ENCODE results near the gene AOC2. TPM values are rescaled to one million over a fixed set of nuclear protein-coding genes. Genes with fewer than 3 reads are reported as not detected.

Gene AOC2
- total and polyA plus RNA-seq, 10 of the 15 experiments (the other 5 are each of a cell fraction or from before 2014, with no cell fraction given) = 0.08 to 1.9 (median 0.62) TPM

GRCh38 chr17:42889809-42890208 lies 45.4 kb downstream of the AOC2 start:
- POLR2A ChIA-PET = no interaction called here
- in situ Hi-C loops (cut with MboI) = no loop called here
- no peak overlapping the region for H3K4me3 ChIP-seq

GRCh38 chr17:42891539-42892152 lies 47.3 kb downstream of the AOC2 start:
- no peak overlapping the region for H3K9ac ChIP-seq (ENCODE audit: control insufficient read depth, insufficient read depth, low read length)
- in situ Hi-C loops (cut with MboI) = no loop called here
- no peaks in the 10 kb centered on the region for H3K79me2 ChIP-seq (ENCODE audit: control insufficient read depth, insufficient read depth, low read length)
- SMC1A ChIA-PET (ENCODE audit: uncharacterized antibody, unreplicated experiment) = no interaction called here
- CTCF ChIA-PET = interaction anchor here (0.6 kb wide), 1 partner anchor 170 kb away, joined by 3 read pairs; no protein-coding TSS in a partner anchor
- WGBS (ENCODE audit: insufficient coverage, insufficient replicate concordance, low lambda C conversion rate, missing lambda C conversion rate) = 37% methylated on average over 10 of the region's 10 CpGs
- no TSS peak for BruUV-seq (replicated peaks)
- H3K4me1 ChIP-seq (ENCODE audit: control insufficient read depth, insufficient read depth, low read length) = no peaks in the 10 kb centered on the region
- H2AFZ ChIP-seq (ENCODE audit: control insufficient read depth, low read depth, low read length) = no peak overlapping the region
- FAIRE-seq (no peak), ATAC-seq (no peak), DNase-seq (ENCODE audit: low read depth, low spot score) (no peak)
- no peak overlapping the region for H3K27ac ChIP-seq (ENCODE audit: control insufficient read depth, insufficient read depth)
- POLR2A ChIA-PET = no interaction called here
- no peaks in the 10 kb centered on the region for H3K27me3 ChIP-seq (replicated peaks in 1 of 2; ENCODE audit: control insufficient read depth in 2 of 2, insufficient read depth in 2 of 2, low read length in 1 of 2)
- no peaks in the 10 kb centered on the region for H4K20me1 ChIP-seq (ENCODE audit: control insufficient read depth, insufficient read depth)
- H3K4me2 ChIP-seq (ENCODE audit: control insufficient read depth, insufficient read depth) = no peak overlapping the region
- H3K36me3 ChIP-seq (ENCODE audit: control insufficient read depth in 2 of 2, insufficient read depth in 2 of 2, low read length in 1 of 2) = no peaks in the 10 kb centered on the region
- no peaks in the 10 kb centered on the region for H3K9me3 ChIP-seq (replicated peaks; ENCODE audit: control insufficient read depth, insufficient read depth, low read length)
- RAD21 ChIA-PET (ENCODE audit: unreplicated experiment) = no interaction called here
- H3K4me3 ChIP-seq = no peak overlapping the region
- intact Hi-C loops (cut with micrococcal nuclease; ENCODE audit: unreplicated experiment) = no loop called here
- TF ChIP-seq ZBTB4 (CRISPR knock-in tag; IDR thresholded peaks at IDR 0.05) (no peak), JUND (IDR thresholded peaks at IDR 0.05; ENCODE audit: low read depth, low read length) (no peak), RAD21 (IDR thresholded peaks at IDR 0.05; ENCODE audit: insufficient read depth, low read depth, low read length) (no peak), MYB (IDR thresholded peaks at IDR 0.05; ENCODE audit: borderline replicate concordance, low read depth, low read length) (no peak), BCL11A (IDR thresholded peaks at IDR 0.05; ENCODE audit: low read depth, low read length) (no peak), SUPT20H (IDR thresholded peaks at IDR 0.05; ENCODE audit: borderline replicate concordance, control insufficient read depth, low read depth, low read length) (no peak), HCFC1 (IDR thresholded peaks at IDR 0.05; ENCODE audit: low read length) (no peak), KLF5 (IDR thresholded peaks at IDR 0.05; ENCODE audit: partially characterized antibody) (no peak), MEF2A (IDR thresholded peaks at IDR 0.05; ENCODE audit: insufficient read depth, low read depth, low read length) (no peak), NFXL1 (IDR thresholded peaks at IDR 0.05; ENCODE audit: borderline replicate concordance) (no peak), BACH1 (IDR thresholded peaks at IDR 0.05; ENCODE audit: borderline replicate concordance) (no peak), POLR2AphosphoS2 (IDR thresholded peaks at IDR 0.05; ENCODE audit: low read depth, low read length) (no peak), CBX5 (IDR thresholded peaks at IDR 0.05; ENCODE audit: low read depth) (no peak)

More at GRCh38 chr17:42889809-42890208, 45.4 kb downstream of the AOC2 start:
- ATAC-seq (no peak), FAIRE-seq (no peak), DNase-seq (ENCODE audit: low read depth, low spot score) (no peak)
- ChIA-PET SMC1A (ENCODE audit: uncharacterized antibody, unreplicated experiment) (no interaction called here), CTCF (no interaction called here), RAD21 (ENCODE audit: unreplicated experiment) (no interaction called here)
- Histone ChIP-seq H3K79me2 (ENCODE audit: control insufficient read depth, insufficient read depth, low read length) (no peaks in the 10 kb centered on the region), H3K27me3 (replicated peaks in 1 of 2; ENCODE audit: control insufficient read depth in 2 of 2, insufficient read depth in 2 of 2, low read length in 1 of 2) (no peaks in the 10 kb centered on the region), H3K4me1 (ENCODE audit: control insufficient read depth, insufficient read depth, low read length) (no peaks in the 10 kb centered on the region), H3K9ac (ENCODE audit: control insufficient read depth, insufficient read depth, low read length) (no peak overlapping the region), H3K9me3 (replicated peaks; ENCODE audit: control insufficient read depth, insufficient read depth, low read length) (no peaks in the 10 kb centered on the region), H4K20me1 (ENCODE audit: control insufficient read depth, insufficient read depth) (no peaks in the 10 kb centered on the region), H3K4me2 (ENCODE audit: control insufficient read depth, insufficient read depth) (no peak overlapping the region), H3K27ac (ENCODE audit: control insufficient read depth, insufficient read depth) (no peak overlapping the region), H3K36me3 (ENCODE audit: control insufficient read depth in 2 of 2, insufficient read depth in 2 of 2, low read length in 1 of 2) (no peaks in the 10 kb centered on the region), H2AFZ (ENCODE audit: control insufficient read depth, low read depth, low read length) (no peak overlapping the region)
- TF ChIP-seq ESRRA (IDR thresholded peaks at IDR 0.05; ENCODE audit: low read length) = no peak
- no peak for TF ChIP-seq TCF3 (IDR thresholded peaks at IDR 0.05; ENCODE audit: borderline replicate concordance, insufficient read depth, low read depth, low read length)
- intact Hi-C loops (cut with micrococcal nuclease; ENCODE audit: unreplicated experiment) = no loop called here
- 51% methylated on average over 7 of the region's 7 CpGs for WGBS (ENCODE audit: insufficient coverage, insufficient replicate concordance, low lambda C conversion rate, missing lambda C conversion rate)
- no TSS peak for BruUV-seq (replicated peaks)

Data from GM12878 (cell line).